Upper lobe of right lung (tissue), 1 donor: ENCODE data around the gene PNLDC1. TPM values are rescaled to one million over a fixed set of nuclear protein-coding genes. Genes with fewer than 3 reads are reported as not detected.

ENCODE experiments used
- ATAC-seq: fragments of 200-7000 bp; cut with Tn5 transposase; one replicate; pipeline ENCODE4 v1.9.1; 2020; ENCODE audit warnings: mild to moderate bottlenecking, moderate library complexity
- DNase-seq: peaks from one replicate; pipeline ENCODE4 v3.0.0-alpha.2; 2020
- H3K27ac ChIP-seq: fragments of 200-600 bp; one replicate; pipeline ENCODE4 v1.8.0; 2022
- H3K27me3 ChIP-seq: fragments of 200-600 bp; one replicate; pipeline ENCODE4 v1.8.0; 2022; ENCODE audit warnings: mild to moderate bottlenecking
- H3K36me3 ChIP-seq: fragments of 200-600 bp; one replicate; pipeline ENCODE4 v1.8.0; 2022
- H3K4me1 ChIP-seq: fragments of 200-600 bp; one replicate; pipeline ENCODE4 v1.8.0; 2022
- H3K4me3 ChIP-seq: fragments of 200-600 bp; one replicate; pipeline ENCODE4 v1.8.0; 2022; ENCODE audit warnings: mild to moderate bottlenecking
- H3K9me3 ChIP-seq: fragments of 200-600 bp; one replicate; pipeline ENCODE4 v1.8.0; 2022
- intact Hi-C: fragments of 100-400 bp; cut with DNase I; formaldehyde crosslinking; loops from one replicate; pipeline ENCODE4 v1.11.0; 2022
- long read RNA-seq: library from polyadenylated mRNA; unstranded; transcript quantifications from one replicate; pipeline ENCODE4 v2.0.0, GENCODE V29; 2021
- total RNA-seq: library from RNA; stranded (reverse); fragmentation: NEBNext Ultra II Directional; extraction: Animal tissue kit (Norgen Biotek cat#: 25700); gene quantifications from one replicate; pipeline ENCODE4 v1.2.1, GENCODE V29; 2021
- TF ChIP-seq, protein P1 (sequence below): fragments of 200-600 bp; IDR thresholded peaks from one replicate; pipeline ENCODE4 v1.8.0; 2022; ENCODE audit warnings: antibody characterized with exemption
- donor health status: DM: no; HTN: yes; CAD: no; lungs with severe emphysema.

Gene PNLDC1, protein sequence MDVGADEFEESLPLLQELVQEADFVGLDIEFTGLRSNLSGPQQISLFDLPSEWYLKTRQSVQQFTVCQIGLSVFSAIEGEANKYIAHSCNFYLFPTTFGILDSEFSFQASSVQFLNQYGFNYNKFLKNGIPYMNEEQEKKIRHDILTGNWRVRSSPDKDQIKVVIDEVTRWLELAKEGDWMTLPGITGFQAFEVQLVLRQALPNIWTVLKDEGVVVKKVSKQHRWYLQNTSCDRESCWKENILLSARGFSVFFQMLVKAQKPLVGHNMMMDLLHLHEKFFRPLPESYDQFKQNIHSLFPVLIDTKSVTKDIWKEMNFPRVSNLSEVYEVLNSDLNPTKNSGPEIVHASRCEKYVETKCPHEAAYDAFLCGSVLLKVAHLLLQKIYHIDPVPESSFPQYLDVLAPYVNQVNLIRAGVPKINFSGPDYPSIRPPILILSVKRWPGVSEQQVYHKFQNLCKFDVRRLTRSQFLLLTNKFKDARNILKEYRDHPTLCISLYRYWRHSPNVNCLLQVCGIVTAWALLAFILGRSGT
- 0.49 TPM for total RNA-seq
- long read RNA-seq = 0 reads

DNA sequence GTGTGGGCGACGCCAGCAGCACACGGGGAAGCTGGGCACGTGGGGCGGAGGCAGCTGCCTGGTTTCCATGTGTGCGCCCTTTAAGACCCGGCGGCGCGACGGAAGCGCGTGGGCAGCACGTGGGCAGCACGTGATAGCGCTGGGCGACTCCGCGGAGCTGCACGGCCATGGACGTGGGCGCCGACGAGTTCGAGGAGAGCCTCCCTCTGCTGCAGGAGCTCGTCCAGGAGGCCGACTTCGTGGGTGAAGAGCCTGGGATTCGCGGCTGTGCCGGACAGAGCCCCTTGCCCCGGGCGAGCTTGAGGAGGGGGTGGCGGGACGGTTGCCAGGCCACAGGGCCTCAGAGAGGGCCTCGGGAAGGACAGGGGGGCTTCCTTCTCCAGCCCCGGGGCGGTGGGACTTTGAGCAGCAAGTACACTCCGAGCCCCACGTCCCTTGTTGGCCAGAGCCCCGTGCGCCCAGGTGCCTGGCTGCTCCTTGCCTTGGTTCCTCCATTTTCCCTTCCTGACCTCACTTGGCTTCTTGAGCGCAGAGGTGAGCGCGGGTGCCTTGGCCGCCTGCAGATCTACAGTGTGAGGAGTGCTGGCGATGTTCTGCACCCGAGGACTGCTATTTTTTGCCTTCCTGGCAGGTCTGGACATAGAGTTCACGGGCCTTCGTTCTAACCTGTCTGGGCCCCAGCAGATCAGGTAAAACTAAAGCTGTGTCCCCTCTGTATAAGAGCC lies at the start of gene PNLDC1:
Gene PNLDC1, plus strand, starts transcription at position 136 of the 725 bp plus-strand sequence. Its CDS starts 32 bp downstream, at position 168.
- Histone ChIP-seq H3K27me3 (no peaks in the 10 kb centered on the region), H3K36me3 (peaks cover 43% of the 10 kb centered on the region), H3K4me1 (peaks cover 6% of the 10 kb centered on the region), H3K4me3 (no peak within 1 kb of the TSS), H3K9me3 (no peaks in the 10 kb centered on the region), H3K27ac (no peak within 1 kb of the TSS)
- TF ChIP-seq, protein P1, sequence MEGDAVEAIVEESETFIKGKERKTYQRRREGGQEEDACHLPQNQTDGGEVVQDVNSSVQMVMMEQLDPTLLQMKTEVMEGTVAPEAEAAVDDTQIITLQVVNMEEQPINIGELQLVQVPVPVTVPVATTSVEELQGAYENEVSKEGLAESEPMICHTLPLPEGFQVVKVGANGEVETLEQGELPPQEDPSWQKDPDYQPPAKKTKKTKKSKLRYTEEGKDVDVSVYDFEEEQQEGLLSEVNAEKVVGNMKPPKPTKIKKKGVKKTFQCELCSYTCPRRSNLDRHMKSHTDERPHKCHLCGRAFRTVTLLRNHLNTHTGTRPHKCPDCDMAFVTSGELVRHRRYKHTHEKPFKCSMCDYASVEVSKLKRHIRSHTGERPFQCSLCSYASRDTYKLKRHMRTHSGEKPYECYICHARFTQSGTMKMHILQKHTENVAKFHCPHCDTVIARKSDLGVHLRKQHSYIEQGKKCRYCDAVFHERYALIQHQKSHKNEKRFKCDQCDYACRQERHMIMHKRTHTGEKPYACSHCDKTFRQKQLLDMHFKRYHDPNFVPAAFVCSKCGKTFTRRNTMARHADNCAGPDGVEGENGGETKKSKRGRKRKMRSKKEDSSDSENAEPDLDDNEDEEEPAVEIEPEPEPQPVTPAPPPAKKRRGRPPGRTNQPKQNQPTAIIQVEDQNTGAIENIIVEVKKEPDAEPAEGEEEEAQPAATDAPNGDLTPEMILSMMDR = no peak
- peak; percentile 23 for ATAC-seq
- intact Hi-C loops = no loop called here
- no peak for DNase-seq

DNA sequence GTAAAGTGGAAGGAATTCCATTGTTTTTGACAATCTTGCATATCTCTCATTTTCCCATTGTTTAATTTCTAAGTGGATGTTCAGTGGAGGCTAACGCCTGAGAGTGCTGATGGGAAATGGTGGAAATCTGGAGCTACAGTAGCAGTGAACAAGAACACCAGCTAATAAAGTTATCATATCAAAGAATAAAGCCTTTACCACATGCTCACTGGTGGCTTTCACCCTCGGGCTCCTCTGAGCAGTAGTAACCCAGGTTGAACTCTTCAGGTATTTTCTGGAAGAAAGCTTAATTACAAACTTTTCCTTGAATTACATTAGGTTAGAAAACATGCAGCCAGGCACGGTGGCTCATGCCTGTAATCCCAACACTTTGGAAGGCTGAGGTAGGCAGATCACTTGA lies 48.6 kb upstream of the PNLDC1 start:
- Histone ChIP-seq H3K4me3 (no peak overlapping the region), H3K27ac (no peak overlapping the region), H3K9me3 (no peaks in the 10 kb centered on the region), H3K36me3 (peaks cover 98% of the 10 kb centered on the region), H3K27me3 (no peaks in the 10 kb centered on the region), H3K4me1 (no peaks in the 10 kb centered on the region)
- TF ChIP-seq, protein P1 = no peak
- ATAC-seq = no peak
- intact Hi-C loops = no loop called here
- no peak for DNase-seq

DNA sequence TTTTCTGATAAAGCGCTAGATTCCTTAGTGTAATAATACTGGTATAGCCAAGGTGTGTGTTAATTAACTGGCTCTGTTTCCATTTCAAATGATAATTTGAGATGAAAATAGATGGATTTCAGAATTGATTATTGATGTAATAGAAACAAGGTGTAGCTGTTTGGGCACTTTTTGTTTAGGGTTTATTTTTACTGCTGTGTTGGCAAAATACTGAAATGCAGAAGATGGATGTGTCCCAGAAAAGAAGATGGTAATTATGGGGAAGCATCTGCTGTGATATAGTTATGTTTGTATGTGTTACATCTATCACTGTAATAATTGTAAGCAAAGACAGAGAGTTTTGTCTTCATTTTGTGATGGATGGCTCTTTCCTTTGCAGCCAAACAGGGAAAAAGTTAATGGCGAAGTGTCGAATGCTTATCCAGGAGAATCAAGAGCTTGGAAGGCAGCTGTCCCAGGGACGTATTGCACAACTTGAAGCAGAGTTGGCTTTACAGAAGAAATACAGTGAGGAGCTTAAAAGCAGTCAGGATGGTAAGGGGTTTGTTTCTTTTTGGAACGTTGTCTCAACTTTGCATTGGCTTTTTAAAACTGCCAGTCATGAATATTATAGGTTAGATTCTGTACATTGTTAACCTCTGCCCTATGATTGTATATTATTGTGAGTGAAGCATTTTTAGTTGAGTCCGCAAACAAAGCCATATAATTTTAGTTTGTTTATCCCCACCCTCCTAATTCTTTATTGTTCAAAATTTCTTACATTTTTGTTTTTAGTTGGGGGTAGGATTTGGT lies 46.8 kb upstream of the PNLDC1 start:
- TF ChIP-seq, protein P1 = no peak
- H3K4me1 ChIP-seq = no peaks in the 10 kb centered on the region
- ATAC-seq (no peak), DNase-seq (no peak)
- H3K9me3 ChIP-seq = no peaks in the 10 kb centered on the region
- no peaks in the 10 kb centered on the region for H3K27me3 ChIP-seq
- H3K27ac ChIP-seq = no peak overlapping the region
- no peak overlapping the region for H3K4me3 ChIP-seq
- peaks cover 98% of the 10 kb centered on the region for H3K36me3 ChIP-seq
- intact Hi-C loops = no loop called here

DNA sequence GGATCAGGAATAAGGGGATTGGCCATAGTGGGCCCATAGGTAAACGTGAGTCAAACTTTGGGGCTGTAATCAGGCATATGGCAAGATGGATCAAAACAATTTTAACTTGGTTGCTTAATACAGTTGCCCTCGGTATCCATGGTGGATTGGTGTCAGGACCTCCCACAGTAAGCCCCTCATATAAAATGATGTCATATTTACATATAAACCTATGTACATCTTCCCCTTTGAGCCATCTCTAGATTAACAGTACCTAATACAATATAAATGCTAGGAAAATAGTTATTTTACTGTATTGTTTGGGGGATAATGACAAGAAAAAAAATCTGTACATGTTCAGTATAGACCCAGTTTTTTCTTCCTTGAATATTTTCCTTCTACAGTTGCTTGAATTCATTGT lies 45.7 kb upstream of the PNLDC1 start:
- H3K4me1 ChIP-seq = no peaks in the 10 kb centered on the region
- peaks cover 94% of the 10 kb centered on the region for H3K36me3 ChIP-seq
- no peaks in the 10 kb centered on the region for H3K9me3 ChIP-seq
- H3K27ac ChIP-seq = no peak overlapping the region
- TF ChIP-seq, protein P1 = no peak
- DNase-seq (no peak), ATAC-seq (no peak)
- H3K4me3 ChIP-seq = no peak overlapping the region
- intact Hi-C loops = no loop called here
- H3K27me3 ChIP-seq = no peaks in the 10 kb centered on the region
